Stimulated activated CD4-positive, alpha-beta T cell treated with anti-CD3 and anti-CD28 coated beads, Interleukin-1b, Interleukin-23, amount 100 ng/mL, for 24 hours (primary cell): Measurements from ENCODE around the gene SMYD3.

Source experiments
- DNase-seq, 4 experiments: peaks; one replicate each; pipeline ENCODE4 v3.0.0-alpha.2; 2020; ENCODE audit warnings: low read depth in 4 of 4, low spot score in 1 of 4

Gene SMYD3

GRCh38 chr1:246281195-246281594 is 225.9 kb downstream of the SMYD3 start:
- DNase-seq, result no peak

DNA sequence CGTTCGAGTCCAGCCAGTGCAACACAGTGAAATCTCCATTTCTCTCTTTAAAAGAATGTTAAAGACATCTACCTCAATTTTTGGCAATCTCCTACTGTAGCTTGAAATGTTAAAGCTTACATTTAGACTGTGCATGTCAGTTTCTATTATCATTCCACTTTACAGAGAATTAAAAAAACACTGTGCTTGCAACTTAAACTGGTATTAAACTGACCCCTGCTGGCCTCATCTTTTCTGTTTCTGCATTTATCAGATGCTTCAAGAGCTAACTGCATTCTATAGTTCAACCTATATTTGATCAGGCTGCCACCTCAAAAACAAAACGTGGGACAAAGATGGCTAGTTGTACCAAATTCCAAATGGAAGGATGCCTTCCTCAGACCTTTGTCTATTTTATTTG is 226.5 kb downstream of the SMYD3 start:
- no peak for DNase-seq

- DNase-seq, result no peak
Observed at GRCh38 chr1:246279402-246279801, 227.7 kb downstream of the SMYD3 start.

- no peak for DNase-seq
Observed at GRCh38 chr1:246278371-246278770, 228.7 kb downstream of the SMYD3 start.

DNA sequence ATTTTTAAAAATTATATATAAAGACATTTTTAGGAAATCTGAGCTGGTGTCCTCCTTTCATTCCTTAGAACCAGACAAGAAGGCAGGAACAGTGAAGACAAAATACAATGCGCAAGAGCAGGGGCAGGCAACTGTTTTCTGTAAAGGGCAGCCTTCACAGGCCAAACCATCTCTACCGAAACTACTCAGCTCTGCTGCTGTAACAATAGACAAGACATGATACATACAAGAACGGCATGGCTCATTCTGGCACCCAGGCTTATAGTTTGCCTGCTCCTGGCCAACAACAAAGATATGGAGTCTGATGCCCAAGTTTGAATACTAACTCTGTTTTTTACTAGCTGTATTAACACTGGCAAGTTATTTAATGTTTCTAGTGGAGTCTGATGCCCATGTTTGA is 232.0 kb downstream of the SMYD3 start:
- DNase-seq, result no peak

GRCh38 chr1:246274186-246274585 is 232.9 kb downstream of the SMYD3 start:
- no peak for DNase-seq

GRCh38 chr1:246271516-246271915 is 235.6 kb downstream of the SMYD3 start:
- no peak for DNase-seq

DNA sequence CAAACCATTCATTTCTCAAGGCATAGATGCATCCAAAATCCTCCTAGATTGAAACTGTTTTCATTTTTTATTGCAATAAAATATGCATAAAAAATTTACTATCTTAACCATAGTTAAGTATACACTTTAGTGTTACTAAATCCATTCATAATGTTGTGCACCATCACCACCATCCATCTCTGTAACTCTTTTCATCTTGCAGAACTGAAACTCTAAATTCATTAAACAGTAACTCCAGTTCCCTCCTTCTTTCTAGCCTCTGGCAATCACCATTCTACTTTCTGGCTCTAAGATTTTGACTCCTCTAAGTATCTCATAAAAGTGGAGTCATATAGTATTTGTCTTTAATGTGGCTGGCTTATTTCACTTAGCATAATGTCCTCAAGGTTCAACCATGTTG is 236.8 kb downstream of the SMYD3 start:
- DNase-seq, result no peak

DNA sequence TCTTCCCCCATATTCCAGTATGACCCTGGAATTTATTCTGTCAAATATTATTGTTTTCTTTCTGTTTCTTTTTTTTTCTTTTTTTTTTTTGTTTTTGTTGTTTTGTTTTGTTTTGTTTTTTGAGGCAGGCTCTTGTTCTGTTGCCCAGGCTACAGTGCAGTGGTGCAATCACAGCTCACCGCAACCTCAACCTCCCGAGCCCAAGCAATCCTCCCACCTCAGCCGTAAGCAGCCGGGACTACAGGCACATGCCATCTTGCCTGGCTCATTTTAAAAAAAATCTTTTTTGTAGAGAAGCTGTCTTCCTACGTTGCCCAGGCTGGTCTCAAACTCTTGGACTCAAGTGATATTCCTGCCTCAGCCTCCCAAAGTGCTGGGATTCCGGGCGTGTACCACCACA is 237.6 kb downstream of the SMYD3 start:
- no peak for DNase-seq

DNA sequence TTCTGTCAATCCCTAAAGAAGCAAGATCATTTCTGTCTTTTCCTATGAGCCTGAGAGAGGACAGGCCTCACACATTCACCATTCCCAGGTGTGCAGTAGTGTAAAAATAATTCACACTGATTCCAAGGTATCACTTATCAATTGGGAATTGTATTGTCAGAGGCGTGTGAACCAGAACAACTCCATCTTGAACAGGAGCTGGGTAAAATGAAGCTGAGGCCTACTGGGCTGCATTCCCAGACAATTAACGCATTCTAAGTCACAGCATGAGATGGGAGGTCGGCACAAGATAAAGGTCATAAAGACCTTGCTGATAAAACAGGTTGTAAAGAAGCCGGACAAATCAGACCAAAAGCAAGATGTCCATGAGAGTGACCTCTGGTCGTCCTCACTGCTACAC is 239.2 kb downstream of the SMYD3 start:
- DNase-seq, result no peak

DNA sequence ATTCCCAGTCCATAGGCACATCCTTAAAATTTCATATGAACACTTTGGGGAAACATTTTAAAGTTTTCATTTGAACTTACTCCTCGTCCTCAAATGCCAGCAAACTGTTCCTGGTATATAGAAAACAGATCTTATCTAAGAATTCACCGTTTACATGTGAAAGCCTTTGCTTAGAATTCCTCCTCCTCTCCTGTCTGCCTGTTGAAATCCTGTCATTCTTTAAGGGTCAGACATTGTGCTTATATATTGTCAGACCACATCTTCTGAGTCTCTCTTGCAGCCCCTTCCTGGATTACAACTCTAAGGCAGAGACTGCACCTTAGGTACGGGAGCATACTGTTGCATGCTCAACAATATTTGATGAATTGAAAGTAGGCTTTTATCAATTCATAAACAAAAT is 239.7 kb downstream of the SMYD3 start:
- no peak for DNase-seq

GRCh38 chr1:246265481-246265880 is 241.6 kb downstream of the SMYD3 start:
- no peak for DNase-seq

DNA sequence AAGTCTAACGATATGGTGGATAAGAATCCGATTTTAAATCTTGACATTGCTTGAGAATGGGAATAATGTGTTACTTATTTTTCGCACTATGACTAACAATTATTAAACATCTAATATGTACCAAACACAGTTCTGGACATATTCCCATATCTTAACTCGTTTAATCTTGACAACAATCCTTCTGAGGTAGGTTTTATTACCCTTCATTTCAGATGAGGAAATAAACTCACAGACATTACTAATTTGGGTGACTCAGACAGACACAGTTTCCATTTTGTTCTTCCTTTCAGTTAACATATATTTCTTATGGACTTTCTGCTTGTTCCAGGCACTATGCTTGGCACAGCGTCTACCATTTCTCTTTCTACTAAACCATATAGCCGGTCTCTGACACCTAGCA is 244.8 kb downstream of the SMYD3 start:
- no peak for DNase-seq

- DNase-seq, result no peak
Observed at GRCh38 chr1:246261639-246262038, 245.4 kb downstream of the SMYD3 start.

GRCh38 chr1:246258250-246258649 is 248.8 kb downstream of the SMYD3 start:
- DNase-seq, result no peak

DNA sequence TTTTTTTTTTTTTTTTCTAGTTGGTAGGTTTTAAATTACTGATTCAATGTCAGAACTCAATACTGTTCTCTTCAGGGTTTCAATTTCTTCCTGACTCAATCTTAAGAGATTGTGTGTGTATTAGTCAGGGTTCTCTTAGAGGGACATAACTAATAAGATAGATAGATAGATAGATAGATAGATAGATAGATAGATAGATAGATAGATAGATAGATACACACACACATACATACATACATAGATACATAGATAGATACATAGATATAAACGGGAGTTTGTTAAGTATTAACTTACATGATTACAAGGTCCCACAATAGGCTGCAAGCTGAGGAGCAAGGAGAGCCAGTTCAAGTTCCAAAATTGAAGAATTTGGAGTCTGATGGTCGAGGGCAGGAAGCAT is 251.3 kb downstream of the SMYD3 start:
- no peak for DNase-seq

DNA sequence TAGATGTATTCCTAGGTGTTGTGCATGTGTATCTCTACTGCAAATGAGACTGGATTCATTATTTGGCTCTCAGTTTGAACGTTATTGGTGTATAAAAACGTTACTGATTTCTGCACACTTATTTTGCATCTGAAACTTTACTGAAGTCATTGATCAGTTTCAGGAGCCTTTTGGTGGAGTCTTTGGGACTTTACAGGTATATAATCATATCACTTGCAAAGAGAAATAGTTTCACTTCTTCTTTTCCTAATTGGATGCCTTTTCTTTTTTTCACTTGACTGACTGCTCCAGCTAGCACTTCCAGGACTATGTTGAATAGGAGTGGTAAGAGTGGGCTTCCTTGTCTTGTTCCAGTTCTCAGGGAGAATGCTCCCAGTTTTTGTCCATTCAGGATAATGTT is 252.2 kb downstream of the SMYD3 start:
- no peak for DNase-seq

GRCh38 chr1:246246430-246246829 is 260.6 kb downstream of the SMYD3 start:
- no peak for DNase-seq

- DNase-seq, result no peak
Observed at GRCh38 chr1:246245541-246245940, 261.5 kb downstream of the SMYD3 start.

DNA sequence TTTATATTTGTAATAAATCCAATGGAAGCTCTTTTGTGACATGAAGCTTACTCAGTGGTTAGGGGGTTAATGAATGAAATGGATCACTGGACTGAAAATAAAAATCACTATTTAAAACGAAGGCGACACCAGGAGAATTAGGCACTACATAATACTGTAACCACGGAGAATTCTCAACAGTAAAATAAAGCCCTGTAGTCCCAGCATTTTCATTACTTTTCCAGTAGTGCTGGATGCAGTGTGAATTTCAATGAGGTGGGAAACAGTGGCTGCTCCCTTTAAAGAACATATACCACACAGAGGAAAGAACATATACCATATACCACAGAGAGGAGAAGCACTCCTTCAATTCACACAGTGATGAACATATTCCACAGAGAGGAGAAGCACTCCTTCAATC is 275.0 kb downstream of the SMYD3 start:
- no peak for DNase-seq

- no peak for DNase-seq
Observed at GRCh38 chr1:246226041-246226440, 281.0 kb downstream of the SMYD3 start.

DNA sequence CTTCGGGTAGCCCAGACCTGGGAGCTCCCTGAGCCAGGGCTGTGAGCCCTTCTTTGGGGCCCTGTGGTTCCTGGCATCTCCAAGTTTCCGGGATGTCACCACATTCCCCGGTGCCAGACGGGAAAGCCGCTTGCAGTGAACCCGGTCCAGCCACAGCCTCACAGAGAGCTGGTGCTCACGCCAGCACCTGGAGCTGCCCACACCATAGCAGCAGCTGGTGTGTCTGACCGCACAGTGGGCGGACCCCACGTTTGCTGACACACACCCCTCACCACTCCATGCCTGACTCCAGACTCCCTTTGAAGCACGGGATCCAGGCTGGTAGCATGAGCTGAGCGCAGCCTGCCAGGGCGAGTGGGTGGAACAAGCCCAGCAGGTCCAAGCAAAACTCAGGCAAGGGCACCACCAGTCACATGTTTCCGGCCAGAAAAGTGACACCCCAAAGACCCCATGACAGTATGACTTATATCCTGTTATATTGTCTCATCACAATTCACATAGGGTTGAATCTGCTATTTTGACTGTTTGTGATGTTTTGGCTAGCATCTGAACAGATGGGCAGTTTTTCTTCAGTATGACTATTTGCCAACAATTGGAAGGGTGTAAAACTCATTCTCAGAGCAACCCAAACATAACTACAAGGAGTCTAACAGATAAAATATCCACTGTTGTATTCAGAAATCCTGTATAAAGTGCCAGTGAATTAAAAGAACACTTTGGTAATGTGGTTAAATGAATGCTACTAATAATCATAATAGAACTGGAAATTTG is 285.4 kb downstream of the SMYD3 start:
- DNase-seq, result no peak

DNA sequence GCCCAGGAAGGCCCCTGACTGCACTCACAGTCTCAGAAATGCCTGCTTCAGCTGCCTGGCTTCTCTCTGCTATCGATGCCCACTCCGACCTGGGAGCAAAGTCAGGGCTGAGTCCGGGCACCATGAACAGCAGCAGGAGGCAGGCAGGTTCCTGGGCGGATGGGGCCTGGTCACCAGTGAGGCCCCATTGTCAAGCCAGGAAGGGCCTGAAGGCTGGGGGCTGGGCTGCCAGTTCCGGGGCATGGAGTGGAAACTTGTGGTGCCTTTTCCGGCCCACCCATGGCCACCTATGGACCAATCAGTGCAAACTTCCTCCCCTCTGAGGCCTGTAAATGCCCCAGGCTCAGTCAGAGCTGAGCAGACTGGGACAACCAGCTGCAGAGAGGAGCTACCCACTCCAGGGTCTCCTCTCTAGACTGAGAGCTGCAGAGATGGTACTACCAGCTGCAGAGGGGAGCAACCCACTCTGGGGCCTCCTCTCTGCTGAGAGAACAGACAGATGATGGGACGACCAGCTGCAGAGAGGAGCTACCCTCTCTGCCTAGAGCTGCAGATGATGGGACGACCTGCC is 286.5 kb downstream of the SMYD3 start:
- DNase-seq, result no peak
